Medulla oblongata (tissue), 1 donor: ENCODE data around the gene KIAA1217.

ENCODE experiments used
- DNase-seq: peaks from one replicate; pipeline ENCODE4 v3.0.0-alpha.2; 2015; ENCODE audit errors: extremely low spot score

Gene KIAA1217

GRCh38 chr10:24550680-24551079 is 341.7 kb downstream of the KIAA1217 start:
- no peak for DNase-seq

DNA sequence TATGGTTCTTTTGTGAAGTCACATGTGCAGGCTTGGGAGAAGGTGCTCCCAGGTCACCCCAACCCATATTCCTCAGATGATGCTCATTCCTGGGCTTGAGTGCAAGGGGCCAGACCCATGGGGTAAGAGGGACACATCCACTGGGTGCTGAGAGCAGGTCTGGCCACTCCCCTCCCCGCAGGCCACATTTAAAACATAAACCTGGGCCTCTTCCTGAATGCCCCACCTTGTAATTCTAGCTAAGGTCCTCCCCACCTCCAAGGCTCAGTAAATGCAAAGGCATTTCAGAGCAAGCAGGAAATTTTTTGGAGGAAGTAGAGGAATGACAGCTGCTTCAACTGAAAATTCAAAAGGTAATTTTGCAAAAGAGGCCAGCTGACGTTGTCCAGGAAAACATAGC is 342.2 kb downstream of the KIAA1217 start:
- no peak for DNase-seq

DNA sequence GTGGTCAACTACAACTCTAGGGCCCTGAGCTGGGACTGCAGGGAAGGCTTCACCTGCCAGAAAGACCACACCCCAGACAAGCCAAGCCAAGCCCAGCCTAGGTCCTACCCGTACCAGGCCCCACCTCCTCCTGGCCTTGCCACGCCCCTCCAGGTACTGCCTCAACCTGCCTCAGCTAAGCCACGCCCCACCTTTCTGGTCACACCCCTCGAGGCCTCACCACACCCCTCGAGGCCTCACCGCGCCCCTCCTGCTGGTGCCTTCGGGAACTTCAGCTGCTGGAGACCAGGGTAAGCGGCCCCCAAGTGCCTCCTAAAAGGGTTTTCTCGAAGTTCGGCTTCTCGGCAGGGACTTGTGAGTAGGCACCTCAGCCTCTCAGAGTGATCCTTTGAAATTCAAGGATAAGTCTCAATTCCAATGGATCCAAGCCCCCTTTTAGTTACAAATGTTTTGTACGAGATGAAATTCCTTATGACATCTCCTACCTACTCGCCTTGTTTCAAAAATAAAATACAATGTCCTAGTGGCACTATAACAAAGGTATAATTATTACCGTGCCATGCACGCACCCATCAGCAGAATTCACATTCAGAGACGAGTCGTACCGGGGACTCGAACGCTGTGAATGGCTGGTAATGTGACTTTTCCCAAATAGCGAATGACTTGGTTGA is 343.5 kb downstream of the KIAA1217 start:
- DNase-seq, result no peak

- no peak for DNase-seq
Measured at GRCh38 chr10:24553051-24553612, 344.2 kb downstream of the KIAA1217 start.

- no peak for DNase-seq
Measured at GRCh38 chr10:24554036-24554435, 345.1 kb downstream of the KIAA1217 start.

DNA sequence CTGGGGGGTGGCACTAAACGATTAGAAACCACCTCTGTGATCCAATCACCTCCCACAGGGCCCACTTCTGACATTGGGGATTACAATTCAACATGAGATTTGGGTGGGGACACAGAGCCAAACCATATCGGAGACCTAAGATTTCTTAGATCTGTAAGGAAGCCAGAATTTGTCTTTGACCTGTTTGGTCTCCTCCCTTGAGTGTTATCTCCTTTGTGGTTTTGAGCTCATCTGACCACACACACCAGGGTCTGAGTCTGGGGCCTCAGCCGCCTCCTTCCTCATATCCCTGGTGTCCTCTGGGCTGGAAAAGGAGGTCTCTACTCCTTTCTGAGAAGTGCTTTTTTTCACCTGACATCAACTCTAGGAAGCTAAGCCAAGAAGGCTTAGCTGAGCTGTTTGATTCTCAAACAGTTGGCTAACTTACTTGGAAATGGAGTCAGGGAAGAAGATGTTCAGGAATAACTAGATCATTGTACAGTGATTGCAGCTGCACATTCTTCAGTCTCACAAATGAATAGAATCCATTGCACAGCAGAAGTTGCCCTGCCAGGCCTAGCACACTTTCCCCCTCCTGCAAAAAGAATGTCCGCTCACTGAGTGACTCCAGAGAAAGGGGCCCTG is 347.3 kb downstream of the KIAA1217 start:
- DNase-seq, result no peak

DNA sequence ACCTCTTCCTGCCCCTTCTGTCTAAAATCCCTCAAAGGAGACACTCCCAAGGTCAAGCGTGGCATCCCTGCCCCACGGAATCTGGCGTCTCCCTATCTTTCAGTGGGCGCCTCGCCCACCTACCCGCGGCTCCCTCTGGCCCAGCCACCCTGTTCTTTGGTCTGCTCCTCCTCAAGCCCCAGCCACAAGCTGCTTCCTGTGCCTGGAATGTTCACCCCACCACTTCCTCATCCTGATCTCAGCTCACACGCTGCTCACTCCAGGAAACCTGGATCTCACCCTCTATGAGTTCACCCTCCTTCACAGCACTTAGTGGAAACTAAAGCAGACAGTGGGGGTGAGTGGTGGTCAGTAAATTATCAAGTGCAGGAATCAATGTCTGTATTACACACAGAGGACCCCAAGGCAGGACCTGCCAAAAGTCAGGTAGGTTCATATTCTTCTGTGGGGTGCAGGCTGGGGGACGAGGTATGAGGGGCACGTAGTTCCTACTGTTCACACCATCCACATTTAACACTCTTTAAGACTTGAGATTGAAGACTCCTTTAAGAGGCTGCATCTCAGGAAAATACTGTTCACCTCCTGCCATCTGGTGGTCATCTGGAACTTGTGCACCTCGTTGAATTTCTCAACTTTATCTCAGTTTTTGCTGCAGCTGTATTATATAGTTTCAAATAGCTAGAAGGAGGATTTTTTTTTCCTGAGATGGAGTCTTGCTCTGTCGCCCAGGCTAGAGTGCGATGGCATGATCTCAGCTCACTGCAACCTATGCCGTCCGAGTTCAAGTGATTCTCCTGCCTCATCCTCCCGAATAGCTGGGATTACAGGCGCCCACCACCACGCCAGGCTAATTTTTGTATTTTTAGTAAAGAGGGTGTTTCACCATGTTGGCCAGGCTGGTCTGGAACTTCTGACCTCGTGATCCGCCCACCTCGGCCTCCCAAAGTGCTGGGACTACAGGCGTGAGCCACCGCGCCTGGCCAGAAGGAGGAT is 348.1 kb downstream of the KIAA1217 start:
- DNase-seq, result peak; percentile 68

DNA sequence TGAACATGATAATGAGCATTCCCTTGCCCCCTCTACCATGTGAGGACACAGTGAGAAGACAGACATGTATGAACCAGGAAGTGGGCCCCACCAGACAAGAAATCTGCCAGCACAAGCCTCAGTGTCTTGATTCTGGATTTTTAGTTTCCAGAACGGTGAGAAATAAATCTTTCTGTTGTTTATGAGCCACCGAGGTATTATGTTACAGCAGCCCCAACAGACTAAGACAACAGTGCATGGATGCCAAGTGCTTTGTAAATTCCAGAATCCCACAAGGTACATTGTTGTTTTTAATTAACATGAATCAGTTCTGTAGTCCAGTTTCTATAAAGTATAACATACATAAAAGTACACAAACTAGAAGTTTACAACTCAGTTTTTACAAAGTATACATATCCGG is 352.5 kb downstream of the KIAA1217 start:
- DNase-seq, result no peak

DNA sequence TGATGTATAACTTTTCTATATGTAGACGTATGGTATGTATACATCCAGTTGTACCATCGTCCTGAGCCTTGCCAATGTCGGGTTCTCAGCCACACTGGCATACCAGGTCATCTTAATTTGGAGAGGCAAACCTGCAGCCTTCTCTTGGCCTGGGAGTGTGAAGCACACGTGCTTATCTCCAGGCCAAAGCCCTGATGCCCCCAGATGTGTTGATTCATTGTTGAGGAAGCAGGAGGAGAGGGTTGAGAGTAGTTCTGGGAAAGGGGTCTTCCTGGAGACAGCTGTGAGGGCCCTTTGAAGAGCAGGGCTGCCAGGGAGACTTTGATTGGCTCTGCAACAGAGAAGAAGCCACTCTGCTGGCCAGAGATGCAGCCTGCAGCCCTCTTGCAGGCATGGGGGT is 359.1 kb downstream of the KIAA1217 start:
- DNase-seq, result no peak

GRCh38 chr10:24569330-24569796 is 360.4 kb downstream of the KIAA1217 start:
- DNase-seq, result no peak

- no peak for DNase-seq
Measured at GRCh38 chr10:24569828-24570657, 361.1 kb downstream of the KIAA1217 start.

GRCh38 chr10:24570658-24571426 is 361.9 kb downstream of the KIAA1217 start:
- no peak for DNase-seq

DNA sequence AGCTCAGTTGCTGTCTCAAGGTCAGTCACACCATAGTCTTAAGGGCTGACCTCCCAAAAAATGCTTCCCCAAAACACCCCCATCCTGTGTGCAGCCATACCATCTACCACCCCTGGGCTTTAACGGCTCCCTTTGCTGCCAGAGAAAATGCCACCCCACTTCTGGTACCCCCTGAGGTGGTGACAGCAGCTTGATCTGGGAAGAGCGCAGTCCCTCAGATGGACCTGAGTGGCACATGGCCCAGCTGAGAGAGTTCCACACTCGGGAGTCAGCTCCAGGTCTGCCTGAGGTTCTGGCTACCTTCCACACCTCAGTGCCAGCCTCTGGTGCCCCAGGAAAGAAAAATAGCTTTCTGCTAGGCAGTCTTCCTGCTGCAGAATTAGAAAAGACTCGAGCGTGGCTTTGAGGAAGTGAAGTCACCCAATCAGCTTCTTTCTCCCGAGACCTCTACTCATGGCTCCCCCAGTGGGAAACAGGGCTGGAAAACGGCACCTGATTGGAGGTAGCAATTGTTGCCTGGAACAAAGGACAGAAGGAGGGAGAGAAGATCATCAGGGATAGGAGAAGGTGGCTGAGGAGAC is 363.0 kb downstream of the KIAA1217 start:
- DNase-seq, result no peak

DNA sequence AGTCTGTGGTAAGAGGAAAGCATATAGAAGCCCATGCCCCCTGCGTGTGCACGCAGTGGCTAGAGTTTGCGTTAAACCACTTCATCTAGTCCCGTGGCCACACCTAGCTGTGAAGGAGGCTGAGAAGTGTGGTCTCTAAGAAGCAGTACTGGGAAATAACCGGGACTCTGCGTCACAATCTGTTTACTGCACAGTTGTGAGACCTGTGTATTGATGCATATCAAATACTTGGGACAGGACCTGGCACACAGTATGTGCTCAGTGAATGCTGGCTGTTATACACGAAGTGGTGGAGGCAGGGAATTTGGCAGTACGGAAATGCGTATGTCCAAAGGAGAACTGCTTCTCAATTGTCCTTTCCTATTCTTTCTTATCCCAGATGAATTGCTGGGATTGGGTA is 365.2 kb downstream of the KIAA1217 start:
- DNase-seq, result no peak

GRCh38 chr10:24574578-24575155 is 365.7 kb downstream of the KIAA1217 start:
- no peak for DNase-seq

DNA sequence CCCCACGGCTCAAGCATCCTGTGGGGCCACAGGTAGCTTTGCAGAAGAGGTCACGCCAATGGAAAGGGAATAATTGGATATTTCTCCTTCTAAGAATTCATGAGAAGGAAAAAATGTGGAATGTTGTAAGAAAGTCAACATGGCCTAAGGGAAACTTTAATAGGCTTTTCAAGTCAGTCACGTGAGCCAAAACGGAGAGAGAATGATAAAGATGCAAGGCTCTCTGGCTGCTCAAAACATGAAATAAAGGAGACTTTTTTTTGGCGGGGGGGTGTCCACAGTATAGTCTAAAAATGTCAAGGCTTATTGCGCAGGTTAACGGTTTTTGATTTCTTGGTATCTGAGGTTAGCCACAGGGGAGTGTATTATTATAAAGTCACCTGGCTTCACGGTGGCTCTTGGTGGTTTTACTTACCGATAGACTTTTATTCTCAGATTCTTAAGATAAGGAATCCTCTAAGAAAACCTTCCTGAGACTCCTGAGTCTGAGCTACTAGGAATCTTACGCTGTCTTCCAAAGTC is 366.6 kb downstream of the KIAA1217 start:
- no peak for DNase-seq

- DNase-seq, result no peak
Measured at GRCh38 chr10:24579448-24579847, 370.5 kb downstream of the KIAA1217 start.

DNA sequence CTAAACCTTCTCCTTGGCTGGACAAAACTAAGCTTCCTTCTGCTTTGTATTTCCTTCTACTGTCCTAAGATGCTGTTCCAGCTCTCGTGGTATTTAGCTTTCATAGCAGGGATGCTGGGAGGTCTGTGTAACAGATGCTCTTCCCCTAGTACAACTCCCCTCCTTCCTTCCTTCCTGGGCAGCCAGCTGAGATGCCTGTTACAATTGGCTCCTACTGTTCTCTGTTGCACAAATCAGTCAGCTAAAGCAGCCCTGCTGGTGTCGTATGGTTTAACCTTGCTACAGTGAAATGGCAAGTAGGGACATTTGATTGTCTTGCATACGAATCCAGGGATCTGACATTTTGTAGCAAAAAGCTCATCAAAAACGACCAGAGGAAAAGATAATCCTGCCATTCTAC is 371.0 kb downstream of the KIAA1217 start:
- DNase-seq, result peak; percentile 23

- DNase-seq, result peak; percentile 67
Measured at GRCh38 chr10:24589265-24589664, 380.3 kb downstream of the KIAA1217 start.
